ENCODE data around the gene GMNN.
"Not testable (repeated sequence)": the region's sequence is repeated elsewhere in the genome, so short reads cannot be mapped to it uniquely, and the experiment has no call there.

Gene GMNN

GRCh38 chr6:24774696-24775519, at the start of gene GMNN:
GMNN (plus strand) TSS chr6:24774937; CDS start chr6:24777247, 2,310 bp downstream.
- H3K4me3 ChIP-seq (ENCODE audit: low read length), result peak within 1 kb of the TSS; percentile 100
- DNase-seq (ENCODE audit: low read depth), result peak; percentile 90
- no peak for TF ChIP-seq CTCF (conservative IDR thresholded peaks at IDR 0.05; ENCODE audit: low read length)

- not testable (repeated sequence) for DNase-seq (ENCODE audit: low read depth); H3K4me3 ChIP-seq (ENCODE audit: low read length)
Observed at GRCh38 chr6:24730653-24731052, 44.1 kb upstream of the GMNN start.

GRCh38 chr6:24731456-24732134, 43.1 kb upstream of the GMNN start:
- not testable (repeated sequence) for DNase-seq (ENCODE audit: low read depth); H3K4me3 ChIP-seq (ENCODE audit: low read length)

GRCh38 chr6:24734166-24734565, 40.6 kb upstream of the GMNN start:
- DNase-seq (ENCODE audit: low read depth), result no peak
- no peak overlapping the region for H3K4me3 ChIP-seq (ENCODE audit: low read length)
- no peak for TF ChIP-seq CTCF (conservative IDR thresholded peaks at IDR 0.05; ENCODE audit: low read length)

DNA sequence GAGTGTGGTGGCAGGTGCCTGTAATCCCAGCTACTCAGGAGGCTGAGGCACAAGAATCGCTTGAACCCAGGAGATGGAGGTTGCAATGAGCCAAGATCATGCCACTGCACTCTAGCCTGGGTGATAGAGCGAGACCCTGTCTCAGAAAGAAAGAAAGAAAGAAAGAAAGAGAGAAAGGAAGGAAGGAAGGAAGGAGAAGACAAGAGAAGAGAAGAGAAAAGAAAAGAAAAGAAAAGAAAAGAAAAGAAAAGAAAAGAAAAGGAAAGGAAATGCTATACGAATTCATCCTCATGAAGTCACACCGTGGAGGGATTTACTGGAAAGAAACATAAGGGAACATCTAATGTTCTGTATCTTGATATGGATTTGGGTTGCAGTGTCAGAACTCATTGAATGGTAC, 40.0 kb upstream of the GMNN start:
- H3K4me3 ChIP-seq (ENCODE audit: low read length); DNase-seq (ENCODE audit: low read depth): not testable (repeated sequence)

GRCh38 chr6:24738741-24739140, 36.0 kb upstream of the GMNN start:
- no peak overlapping the region for H3K4me3 ChIP-seq (ENCODE audit: low read length)
- no peak for DNase-seq (ENCODE audit: low read depth)
- no peak for TF ChIP-seq CTCF (conservative IDR thresholded peaks at IDR 0.05; ENCODE audit: low read length)

DNA sequence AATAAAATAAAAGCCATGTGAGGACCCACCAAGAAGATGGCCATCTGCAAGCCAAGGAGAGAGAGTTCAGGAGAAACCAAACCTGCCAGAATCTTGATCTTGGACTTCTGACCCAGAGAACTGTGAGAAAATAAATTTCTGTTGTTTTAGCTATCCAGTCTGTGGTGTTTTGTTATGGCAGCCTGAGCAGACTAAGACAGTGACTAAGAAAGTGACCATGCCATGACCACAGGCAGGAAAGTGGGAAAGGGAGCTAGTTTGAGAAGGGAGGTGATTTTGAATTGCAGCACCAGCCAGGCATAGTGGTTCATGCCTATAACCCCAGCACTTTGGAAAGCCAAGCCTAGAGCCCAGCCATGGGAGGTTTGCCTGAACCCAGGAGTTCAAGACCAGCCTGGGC, 33.9 kb upstream of the GMNN start:
- H3K4me3 ChIP-seq (ENCODE audit: low read length), result no peak overlapping the region
- DNase-seq (ENCODE audit: low read depth), result no peak
- no peak for TF ChIP-seq CTCF (conservative IDR thresholded peaks at IDR 0.05; ENCODE audit: low read length)

GRCh38 chr6:24742216-24742738, 32.5 kb upstream of the GMNN start:
- no peak overlapping the region for H3K4me3 ChIP-seq (ENCODE audit: low read length)
- DNase-seq (ENCODE audit: low read depth), result no peak
- TF ChIP-seq CTCF (conservative IDR thresholded peaks at IDR 0.05; ENCODE audit: low read length), result no peak

Data from AG10803 (cell line).